Glutamatergic neuron (in vitro differentiated cells): ENCODE measurements around the gene SMAD6. TPM values are rescaled to one million over a fixed set of nuclear protein-coding genes. Genes with fewer than 3 reads are reported as not detected.

Experiments used
- DNase-seq: peaks from one replicate; pipeline ENCODE4 v3.0.0; 2022
- H3K27ac Mint-ChIP-seq: one replicate; pipeline ENCODE4 v1.8.0; 2020; ENCODE audit warnings: mild to moderate bottlenecking, mixed read lengths, inconsistent platforms; ENCODE audit not compliant: unreplicated experiment
- H3K27me3 Mint-ChIP-seq: one replicate; pipeline ENCODE4 v1.8.0; 2020; ENCODE audit warnings: mild to moderate bottlenecking, moderate library complexity, mixed read lengths, inconsistent platforms; ENCODE audit not compliant: unreplicated experiment
- H3K36me3 Mint-ChIP-seq: one replicate; pipeline ENCODE4 v1.8.0; 2020; ENCODE audit warnings: mild to moderate bottlenecking, mixed read lengths, inconsistent platforms; ENCODE audit not compliant: unreplicated experiment
- H3K4me1 Mint-ChIP-seq: one replicate; pipeline ENCODE4 v1.8.0; 2020; ENCODE audit warnings: mild to moderate bottlenecking, low read depth, mixed read lengths, inconsistent platforms; ENCODE audit not compliant: unreplicated experiment
- H3K4me3 Mint-ChIP-seq: one replicate; pipeline ENCODE4 v1.8.0; 2020; ENCODE audit warnings: mild to moderate bottlenecking, mixed read lengths, inconsistent platforms; ENCODE audit not compliant: unreplicated experiment
- H3K9me3 Mint-ChIP-seq: one replicate; pipeline ENCODE4 v1.8.0; 2020; ENCODE audit warnings: mild to moderate bottlenecking, moderate library complexity, mixed read lengths, inconsistent platforms; ENCODE audit not compliant: unreplicated experiment
- CTCF ChIP-seq: fragments of 200-600 bp; sonication (generic); IDR thresholded peaks from one replicate; pipeline ENCODE4 v1.5.0; 2021; ENCODE audit not compliant: partially characterized antibody, unreplicated experiment
- total RNA-seq: library from RNA; stranded (reverse); fragmentation: NEBNext Ultra II Directional; extraction: Animal tissue kit (Norgen Biotek cat#: 25700); gene quantifications from one replicate; pipeline ENCODE4 v1.2.1, GENCODE V29; 2021; ENCODE audit not compliant: unreplicated experiment

The SMAD6 gene
- total RNA-seq, 1 donor from 2014 or later: 0.83 TPM

- no peak for TF ChIP-seq CTCF
- Mint-ChIP-seq H3K36me3 (no peaks in the 10 kb centered on the region), H3K9me3 (peaks cover 2% of the 10 kb centered on the region)
Measured at GRCh38 chr15:66788024-66788423, 86.0 kb downstream of the SMAD6 start.

GRCh38 chr15:66789029-66790025, 87.3 kb downstream of the SMAD6 start:
- H3K4me1 Mint-ChIP-seq: peaks cover 2% of the 10 kb centered on the region
- H3K4me3 Mint-ChIP-seq: no peak overlapping the region
- TF ChIP-seq CTCF: no peak
- H3K27me3 Mint-ChIP-seq: no peaks in the 10 kb centered on the region
- no peaks in the 10 kb centered on the region for H3K36me3 Mint-ChIP-seq
- peaks cover 2% of the 10 kb centered on the region for H3K9me3 Mint-ChIP-seq
- no peak overlapping the region for H3K27ac Mint-ChIP-seq
- DNase-seq: no peak

More at GRCh38 chr15:66788024-66788423, 86.0 kb downstream of the SMAD6 start:
- peaks cover 2% of the 10 kb centered on the region for H3K4me1 Mint-ChIP-seq
- no peak overlapping the region for H3K4me3 Mint-ChIP-seq
- no peaks in the 10 kb centered on the region for H3K27me3 Mint-ChIP-seq
- DNase-seq: no peak
- no peak overlapping the region for H3K27ac Mint-ChIP-seq

GRCh38 chr15:66795851-66796250, 93.8 kb downstream of the SMAD6 start:
- Mint-ChIP-seq H3K36me3 (no peaks in the 10 kb centered on the region), H3K9me3 (no peaks in the 10 kb centered on the region), H3K4me3 (no peak overlapping the region), H3K27ac (no peak overlapping the region), H3K27me3 (peaks cover 2% of the 10 kb centered on the region), H3K4me1 (no peaks in the 10 kb centered on the region)
- no peak for DNase-seq
- TF ChIP-seq CTCF: no peak

- no peak overlapping the region for H3K27ac Mint-ChIP-seq
Measured at GRCh38 chr15:66796343-66796742, 94.3 kb downstream of the SMAD6 start.

More at GRCh38 chr15:66796343-66796742, 94.3 kb downstream of the SMAD6 start:
- no peak overlapping the region for H3K4me3 Mint-ChIP-seq
- DNase-seq: no peak
- peaks cover 2% of the 10 kb centered on the region for H3K27me3 Mint-ChIP-seq
- H3K4me1 Mint-ChIP-seq: no peaks in the 10 kb centered on the region
- no peak for TF ChIP-seq CTCF
- H3K9me3 Mint-ChIP-seq: no peaks in the 10 kb centered on the region
- no peaks in the 10 kb centered on the region for H3K36me3 Mint-ChIP-seq
